HG03060 (cell line): Measurements from ENCODE around the gene PPIH.
"Not testable (repeated sequence)": the region's sequence is repeated elsewhere in the genome, so short reads cannot be mapped to it uniquely, and the experiment has no call there.

Source experiments
- ATAC-seq: cut with Tn5 transposase; IDR thresholded peaks from one replicate; pipeline ENCODE4 v1.9.1; 2021; ENCODE audit warnings: low read depth, moderate number of reproducible peaks; ENCODE audit not compliant: unreplicated experiment

The PPIH gene

GRCh38 chr1:42657981-42658876 is at the start of gene PPIH:
Gene PPIH (plus strand): TSS chr1:42658423. CDS start chr1:42658447, 24 bp downstream.
- ATAC-seq: peak; percentile 80

- no peak for ATAC-seq
These were observed 44.5 kb upstream of the PPIH start for GRCh38 chr1:42613803-42614131.

- ATAC-seq: no peak
These were observed 39.4 kb upstream of the PPIH start for GRCh38 chr1:42618866-42619265.

- ATAC-seq: no peak
These were observed 37.9 kb upstream of the PPIH start for GRCh38 chr1:42620307-42620706.

- ATAC-seq: not testable (repeated sequence)
These were observed 37.0 kb upstream of the PPIH start for GRCh38 chr1:42621180-42621579.

- ATAC-seq: not testable (repeated sequence)
These were observed 31.0 kb upstream of the PPIH start for GRCh38 chr1:42627205-42627604.

GRCh38 chr1:42639116-42639515 is 19.1 kb upstream of the PPIH start:
- ATAC-seq: no peak

- ATAC-seq: no peak
These were observed 12.2 kb upstream of the PPIH start for GRCh38 chr1:42646056-42646455.

GRCh38 chr1:42657201-42657600 is 1.0 kb upstream of the PPIH start:
- ATAC-seq: no peak

GRCh38 chr1:42658877-42659337 is 684 bp downstream of the PPIH start:
- no peak for ATAC-seq

- no peak for ATAC-seq
These were observed 2.8 kb downstream of the PPIH start for GRCh38 chr1:42660907-42661500.

GRCh38 chr1:42669936-42670335 is 11.7 kb downstream of the PPIH start:
- no peak for ATAC-seq

- ATAC-seq: no peak
These were observed 12.2 kb downstream of the PPIH start for GRCh38 chr1:42670425-42670824.

- ATAC-seq: no peak
These were observed 16.0 kb downstream of the PPIH start for GRCh38 chr1:42674214-42674613.

GRCh38 chr1:42674682-42675081 is 16.5 kb downstream of the PPIH start:
- ATAC-seq: no peak

- no peak for ATAC-seq
These were observed 17.2 kb downstream of the PPIH start for GRCh38 chr1:42675467-42675866.

- ATAC-seq: no peak
These were observed 18.4 kb downstream of the PPIH start for GRCh38 chr1:42676534-42677087.

GRCh38 chr1:42679364-42679983 is 21.3 kb downstream of the PPIH start:
- no peak for ATAC-seq

GRCh38 chr1:42680055-42680454 is 21.8 kb downstream of the PPIH start:
- no peak for ATAC-seq

- ATAC-seq: no peak
These were observed 22.9 kb downstream of the PPIH start for GRCh38 chr1:42680921-42681683.
